Astrocyte (in vitro differentiated cells and primary cell): Measurements from ENCODE around the gene IPO4. TPM values are rescaled to one million over a fixed set of nuclear protein-coding genes. Genes with fewer than 3 reads are reported as not detected.

Experiments
- DNase-seq: peaks from one replicate; pipeline ENCODE4 v3.0.0-alpha.2; 2010; ENCODE audit warnings: low read depth
- FAIRE-seq: peaks from 2 replicates; lab custom pipeline; 2011; peaks lifted over from hg19 to GRCh38; lab: Jason Lieb, UNC
- H2AFZ ChIP-seq: 2 replicates; pipeline ENCODE4 v1.6.0; 2012; ENCODE audit warnings: low read depth, low read length, inconsistent platforms
- H3K27ac ChIP-seq: 2 replicates; pipeline ENCODE4 v1.5.1; 2011; ENCODE audit warnings: low read depth, low read length, inconsistent platforms
- H3K27me3 ChIP-seq: 2 replicates; pipeline ENCODE4 v1.6.0; 2011; ENCODE audit warnings: low read length, inconsistent platforms; ENCODE audit not compliant: insufficient read depth
- H3K36me3 ChIP-seq: 2 replicates; pipeline ENCODE4 v1.5.1; 2011; ENCODE audit warnings: low read length, inconsistent platforms; ENCODE audit not compliant: insufficient read depth
- H3K4me1 ChIP-seq: 2 replicates; pipeline ENCODE4 v1.5.1; 2011; ENCODE audit warnings: low read length, inconsistent platforms; ENCODE audit not compliant: insufficient read depth
- H3K4me2 ChIP-seq: 2 replicates; pipeline ENCODE4 v1.6.0; 2012; ENCODE audit warnings: low read length, inconsistent platforms
- H3K4me3 ChIP-seq: 2 replicates; pipeline ENCODE4 v1.5.1; 2011; ENCODE audit warnings: low read depth, mild to moderate bottlenecking, low read length, inconsistent platforms; ENCODE audit not compliant: insufficient read depth
- H3K79me2 ChIP-seq: 2 replicates; pipeline ENCODE4 v1.6.0; 2012; ENCODE audit warnings: mild to moderate bottlenecking, low read length, inconsistent platforms; ENCODE audit not compliant: insufficient read depth
- H3K9ac ChIP-seq: 2 replicates; pipeline ENCODE4 v1.6.0; 2012; ENCODE audit warnings: mild to moderate bottlenecking, low read length, inconsistent platforms
- H3K9me3 ChIP-seq: 2 replicates; pipeline ENCODE4 v1.5.1; 2012; ENCODE audit warnings: low read depth, mild to moderate bottlenecking, low read length, inconsistent platforms; ENCODE audit not compliant: insufficient read depth
- H4K20me1 ChIP-seq: 2 replicates; pipeline ENCODE4 v1.6.0; 2012; ENCODE audit warnings: low read length, inconsistent platforms; ENCODE audit not compliant: insufficient read depth
- H3K27ac Mint-ChIP-seq: one replicate; pipeline ENCODE4 v1.8.0; 2021; ENCODE audit warnings: mild to moderate bottlenecking, mixed read lengths; ENCODE audit not compliant: unreplicated experiment
- H3K27me3 Mint-ChIP-seq: one replicate; pipeline ENCODE4 v1.8.0; 2021; ENCODE audit warnings: low read depth, mixed read lengths; ENCODE audit not compliant: unreplicated experiment
- H3K36me3 Mint-ChIP-seq: one replicate; pipeline ENCODE4 v1.8.0; 2021; ENCODE audit warnings: low read depth, mixed read lengths; ENCODE audit not compliant: unreplicated experiment
- H3K4me1 Mint-ChIP-seq: one replicate; pipeline ENCODE4 v1.8.0; 2021; ENCODE audit warnings: low read depth, mixed read lengths; ENCODE audit not compliant: unreplicated experiment
- H3K4me3 Mint-ChIP-seq: one replicate; pipeline ENCODE4 v1.8.0; 2021; ENCODE audit warnings: mild to moderate bottlenecking, moderate library complexity, mixed read lengths; ENCODE audit not compliant: unreplicated experiment
- H3K9me3 Mint-ChIP-seq: one replicate; pipeline ENCODE4 v1.8.0; 2021; ENCODE audit warnings: mild to moderate bottlenecking, mixed read lengths; ENCODE audit not compliant: unreplicated experiment
- EZH2 ChIP-seq: IDR thresholded peaks from 2 replicates; pipeline ENCODE4 v1.6.1; 2012; ENCODE audit warnings: mild to moderate bottlenecking, low read length, inconsistent platforms; ENCODE audit not compliant: insufficient read depth
- total RNA-seq: library from RNA; stranded (reverse); gene quantifications from 2 replicates; pipeline ENCODE4 v1.2.1, GENCODE V29; 2021
- TF ChIP-seq, protein P1 (sequence below): IDR thresholded peaks from 2 replicates; pipeline ENCODE4 v1.5.1; 2011; ENCODE audit warnings: low read depth, mild to moderate bottlenecking, inconsistent platforms, low read length, moderate library complexity; ENCODE audit not compliant: insufficient read depth

IPO4 gene
- total RNA-seq, 1 donor from 2014 or later = 46.1 TPM

DNA sequence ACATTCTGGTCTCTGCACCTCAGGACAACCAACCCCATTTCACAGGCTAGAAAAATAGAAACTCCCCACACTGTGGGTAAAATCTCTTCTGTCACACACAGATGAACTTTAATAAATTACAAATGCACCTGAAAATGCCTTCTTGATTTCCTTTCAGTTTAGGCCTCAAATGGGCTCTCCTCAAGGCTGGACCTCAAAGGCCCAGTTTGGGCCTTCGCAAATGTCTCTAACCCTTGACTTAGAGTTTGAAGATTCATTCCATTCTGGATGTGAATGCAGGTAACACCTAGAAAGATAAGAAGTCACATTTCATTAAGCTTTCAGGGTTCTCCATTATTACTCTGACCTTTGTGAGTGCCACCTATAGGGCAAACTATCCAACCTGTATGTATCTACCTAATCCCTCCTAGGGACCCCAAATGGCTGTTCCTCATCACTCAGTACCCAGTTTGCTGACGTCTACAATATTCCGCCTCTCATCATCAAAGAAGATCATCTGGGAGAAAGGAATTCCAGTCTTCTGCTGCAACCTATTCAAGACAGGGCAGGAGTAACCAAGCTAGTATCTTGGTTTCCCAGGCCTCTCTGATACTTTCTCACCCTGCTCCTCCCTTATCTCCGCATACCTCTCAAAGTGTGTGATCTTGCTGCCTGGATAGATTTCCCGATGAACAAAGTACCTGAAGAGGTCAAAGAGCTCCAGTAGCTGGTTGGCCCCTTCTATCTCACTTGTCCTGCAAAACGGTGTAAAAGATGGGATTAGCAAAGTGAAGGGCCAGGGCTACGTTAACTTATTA lies 25.4 kb upstream of the IPO4 start:
- TF ChIP-seq EZH2 = no peak
- Mint-ChIP-seq H3K36me3 (peaks cover 19% of the 10 kb centered on the region), H3K9me3 (no peaks in the 10 kb centered on the region), H3K4me3 (peak overlapping the region; percentile 92), H3K27ac (peak overlapping the region; percentile 100), H3K4me1 (peaks cover 11% of the 10 kb centered on the region), H3K27me3 (no peaks in the 10 kb centered on the region)
- no peaks in the 10 kb centered on the region for H4K20me1 ChIP-seq
- no peaks in the 10 kb centered on the region for H3K27me3 ChIP-seq
- no peaks in the 10 kb centered on the region for H3K36me3 ChIP-seq
- peak overlapping the region; percentile 98 for H3K9ac ChIP-seq
- H3K9me3 ChIP-seq = no peaks in the 10 kb centered on the region
- peak overlapping the region; percentile 83 for H3K4me2 ChIP-seq
- peak overlapping the region; percentile 98 for H3K27ac ChIP-seq
- peak overlapping the region; percentile 97 for H2AFZ ChIP-seq
- H3K79me2 ChIP-seq = peaks cover 19% of the 10 kb centered on the region
- DNase-seq = no peak
- peak overlapping the region; percentile 87 for H3K4me3 ChIP-seq
- peaks cover 8% of the 10 kb centered on the region for H3K4me1 ChIP-seq
- FAIRE-seq = no peak

DNA sequence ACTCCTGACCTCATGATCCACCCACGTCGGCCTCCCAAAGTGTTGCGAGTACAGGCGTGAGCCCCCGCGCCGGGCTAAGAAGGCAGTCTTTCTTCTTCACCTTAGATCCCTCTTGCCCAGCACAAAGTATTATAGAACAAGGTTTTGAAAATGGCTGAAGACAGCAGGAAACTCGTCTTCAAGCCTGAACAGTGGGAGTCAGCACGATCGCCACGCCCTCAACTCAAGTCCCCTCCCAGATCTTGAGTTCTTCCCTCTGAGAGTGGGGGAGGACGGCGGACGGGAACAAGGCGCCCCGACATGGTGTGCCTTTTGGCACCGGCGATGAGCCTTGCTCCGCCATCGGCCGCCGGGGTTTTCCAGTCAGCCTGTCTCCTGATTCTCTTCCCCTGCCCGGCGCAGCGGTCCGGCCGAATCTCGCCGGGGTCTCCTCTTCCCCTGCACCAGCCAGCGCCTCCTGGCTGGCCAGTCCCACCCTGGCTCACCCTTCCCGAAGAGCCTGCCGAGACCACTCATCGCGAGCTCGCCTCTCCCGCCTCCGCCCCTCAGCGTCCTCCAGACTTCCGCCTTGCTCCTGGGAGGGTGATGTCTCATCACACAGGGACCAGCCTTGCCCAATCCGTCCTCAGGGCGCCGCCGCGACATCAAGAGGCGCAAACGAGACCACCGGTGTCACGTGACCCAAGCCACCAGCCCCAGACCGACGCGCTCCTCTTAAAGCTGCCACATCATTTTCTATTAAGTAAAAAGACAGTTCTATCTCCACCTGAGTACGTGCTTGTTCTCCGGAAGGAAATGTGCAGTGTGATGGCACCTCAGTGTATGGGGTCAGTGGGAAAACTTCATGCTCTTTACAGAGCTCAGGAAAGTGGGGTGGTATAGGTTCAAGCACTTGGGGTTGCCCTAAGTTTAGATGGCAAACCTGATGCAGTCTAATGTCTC lies 24.6 kb upstream of the IPO4 start, which contains the start of gene CHMP4A:
Gene CHMP4A (minus strand): TSS at position 565 of the 942 bp plus-strand sequence. CDS start 49 bp downstream, at position 516.
- no peaks in the 10 kb centered on the region for H3K9me3 ChIP-seq
- no peaks in the 10 kb centered on the region for H3K27me3 Mint-ChIP-seq
- H3K79me2 ChIP-seq = peaks cover 12% of the 10 kb centered on the region
- peaks cover 8% of the 10 kb centered on the region for H3K4me1 ChIP-seq
- peak within 1 kb of the TSS; percentile 92 for H3K4me3 Mint-ChIP-seq
- no peak for FAIRE-seq
- H2AFZ ChIP-seq = peak within 1 kb of the TSS; percentile 97
- H3K4me3 ChIP-seq = peak within 1 kb of the TSS; percentile 87
- peak within 1 kb of the TSS; percentile 98 for H3K9ac ChIP-seq
- peak within 1 kb of the TSS; percentile 98 for H3K27ac ChIP-seq
- TF ChIP-seq EZH2 = no peak
- TF ChIP-seq, protein P1, sequence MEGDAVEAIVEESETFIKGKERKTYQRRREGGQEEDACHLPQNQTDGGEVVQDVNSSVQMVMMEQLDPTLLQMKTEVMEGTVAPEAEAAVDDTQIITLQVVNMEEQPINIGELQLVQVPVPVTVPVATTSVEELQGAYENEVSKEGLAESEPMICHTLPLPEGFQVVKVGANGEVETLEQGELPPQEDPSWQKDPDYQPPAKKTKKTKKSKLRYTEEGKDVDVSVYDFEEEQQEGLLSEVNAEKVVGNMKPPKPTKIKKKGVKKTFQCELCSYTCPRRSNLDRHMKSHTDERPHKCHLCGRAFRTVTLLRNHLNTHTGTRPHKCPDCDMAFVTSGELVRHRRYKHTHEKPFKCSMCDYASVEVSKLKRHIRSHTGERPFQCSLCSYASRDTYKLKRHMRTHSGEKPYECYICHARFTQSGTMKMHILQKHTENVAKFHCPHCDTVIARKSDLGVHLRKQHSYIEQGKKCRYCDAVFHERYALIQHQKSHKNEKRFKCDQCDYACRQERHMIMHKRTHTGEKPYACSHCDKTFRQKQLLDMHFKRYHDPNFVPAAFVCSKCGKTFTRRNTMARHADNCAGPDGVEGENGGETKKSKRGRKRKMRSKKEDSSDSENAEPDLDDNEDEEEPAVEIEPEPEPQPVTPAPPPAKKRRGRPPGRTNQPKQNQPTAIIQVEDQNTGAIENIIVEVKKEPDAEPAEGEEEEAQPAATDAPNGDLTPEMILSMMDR = no peak
- no peaks in the 10 kb centered on the region for H3K36me3 ChIP-seq
- DNase-seq = peak; percentile 96
- H3K36me3 Mint-ChIP-seq = peaks cover 22% of the 10 kb centered on the region
- H3K27me3 ChIP-seq = no peaks in the 10 kb centered on the region
- H3K4me2 ChIP-seq = peak within 1 kb of the TSS; percentile 83
- peak within 1 kb of the TSS; percentile 100 for H3K27ac Mint-ChIP-seq
- peaks cover 11% of the 10 kb centered on the region for H3K4me1 Mint-ChIP-seq
- no peaks in the 10 kb centered on the region for H4K20me1 ChIP-seq
- no peaks in the 10 kb centered on the region for H3K9me3 Mint-ChIP-seq

- H3K27ac ChIP-seq = no peak overlapping the region
- no peaks in the 10 kb centered on the region for H4K20me1 ChIP-seq
- FAIRE-seq (no peak), DNase-seq (no peak)
- TF ChIP-seq, protein P1 = no peak
- no peak for TF ChIP-seq EZH2
- H3K9ac ChIP-seq = no peak overlapping the region
- peaks cover 8% of the 10 kb centered on the region for H3K4me1 ChIP-seq
- Mint-ChIP-seq H3K4me3 (peak overlapping the region; percentile 92), H3K27ac (peak overlapping the region; percentile 62), H3K9me3 (no peaks in the 10 kb centered on the region), H3K4me1 (peaks cover 9% of the 10 kb centered on the region), H3K36me3 (peaks cover 28% of the 10 kb centered on the region), H3K27me3 (no peaks in the 10 kb centered on the region)
- H2AFZ ChIP-seq = no peak overlapping the region
- H3K4me2 ChIP-seq = no peak overlapping the region
- H3K4me3 ChIP-seq = no peak overlapping the region
- peaks cover 11% of the 10 kb centered on the region for H3K79me2 ChIP-seq
- no peaks in the 10 kb centered on the region for H3K27me3 ChIP-seq
- peaks cover 8% of the 10 kb centered on the region for H3K36me3 ChIP-seq
- H3K9me3 ChIP-seq = no peaks in the 10 kb centered on the region
Observed at GRCh38 chr14:24211311-24211710, 22.7 kb upstream of the IPO4 start.
